Measurements from ENCODE around the gene ZNF500. TPM values are rescaled to one million over a fixed set of nuclear protein-coding genes. Genes with fewer than 3 reads are reported as not detected.

Gene ZNF500
- total RNA-seq, 4 donors from 2014 or later = 4.5 to 9.7 (median 8.4) TPM

- no peak overlapping the region for H3K4me3 ChIP-seq
- H3K36me3 ChIP-seq = peaks cover 29 to 100% (median 55%) of the 10 kb centered on the region in 3 donors
- 93 to 94% methylated on average over 6 of the region's 6 CpGs for WGBS, 2 donors
- no peak for DNase-seq
- intact Hi-C loops (cut with DNase I) = no loop called here
- H3K9me3 ChIP-seq = peaks cover 0 to 6% (median 0%) of the 10 kb centered on the region in 3 donors
- no peak for TF ChIP-seq POLR2A (IDR thresholded peaks at IDR 0.05)
- no peaks in the 10 kb centered on the region for H3K4me1 ChIP-seq
- no peak overlapping the region for H3K27ac ChIP-seq
- no peaks in the 10 kb centered on the region for H3K27me3 ChIP-seq
These were observed 11.3 kb downstream of the ZNF500 start for GRCh38 chr16:4755687-4756086.

- no peak overlapping the region for H3K27ac ChIP-seq
- 94 to 98% methylated on average over 4 of the region's 4 CpGs for WGBS, 2 donors
- no peak for TF ChIP-seq POLR2A (IDR thresholded peaks at IDR 0.05)
- no peak for TF ChIP-seq CTCF (IDR thresholded peaks at IDR 0.05)
- intact Hi-C loops (cut with DNase I) = no loop called here
- H3K4me1 ChIP-seq = no peaks in the 10 kb centered on the region
- H3K4me3 ChIP-seq = no peak overlapping the region
- peaks cover 21 to 100% (median 49%) of the 10 kb centered on the region in 3 donors for H3K36me3 ChIP-seq
- H3K9me3 ChIP-seq = peaks cover 0 to 6% (median 0%) of the 10 kb centered on the region in 3 donors
- no peak for DNase-seq
- H3K27me3 ChIP-seq = no peaks in the 10 kb centered on the region
These were observed 12.1 kb downstream of the ZNF500 start for GRCh38 chr16:4754865-4755264.

GRCh38 chr16:4753227-4753626 is 13.7 kb downstream of the ZNF500 start:
- no peak for DNase-seq

GRCh38 chr16:4752351-4753100 is 14.4 kb downstream of the ZNF500 start:
- Histone ChIP-seq H3K4me1 (peaks cover 0 to 4% (median 0%) of the 10 kb centered on the region in 3 donors), H3K9me3 (peaks cover 0 to 6% (median 0%) of the 10 kb centered on the region in 3 donors), H3K36me3 (peaks cover 12 to 93% (median 46%) of the 10 kb centered on the region in 3 donors), H3K27ac (no peak overlapping the region), H3K4me3 (no peak overlapping the region), H3K27me3 (no peaks in the 10 kb centered on the region)
- TF ChIP-seq CTCF (IDR thresholded peaks at IDR 0.05) = no peak
- no peak for TF ChIP-seq POLR2A (IDR thresholded peaks at IDR 0.05)
- intact Hi-C loops (cut with DNase I) = no loop called here
- WGBS, 2 donors = 91 to 100% methylated on average over 2 to 16 of the region's 44 CpGs
- DNase-seq = no peak

More at GRCh38 chr16:4753227-4753626, 13.7 kb downstream of the ZNF500 start:
- Histone ChIP-seq H3K9me3 (peaks cover 0 to 6% (median 0%) of the 10 kb centered on the region in 3 donors), H3K27me3 (no peaks in the 10 kb centered on the region), H3K4me1 (no peaks in the 10 kb centered on the region), H3K36me3 (peaks cover 17 to 100% (median 46%) of the 10 kb centered on the region in 3 donors), H3K27ac (no peak overlapping the region), H3K4me3 (no peak overlapping the region)
- intact Hi-C loops (cut with DNase I) = no loop called here
- 92% methylated on average over 10 to 11 of the region's 11 CpGs for WGBS, 2 donors
- TF ChIP-seq CTCF (IDR thresholded peaks at IDR 0.05) (no peak), POLR2A (IDR thresholded peaks at IDR 0.05) (no peak)

- Histone ChIP-seq H3K27ac (no peak overlapping the region), H3K4me1 (peaks cover 0 to 18% (median 0%) of the 10 kb centered on the region in 3 donors), H3K9me3 (peaks cover 0 to 6% (median 0%) of the 10 kb centered on the region in 3 donors), H3K4me3 (no peak overlapping the region), H3K27me3 (no peaks in the 10 kb centered on the region), H3K36me3 (peaks cover 12 to 76% (median 46%) of the 10 kb centered on the region in 3 donors)
- DNase-seq = no peak
- intact Hi-C loops (cut with DNase I) = no loop called here
- WGBS, 2 donors = 64 to 76% methylated on average over 5 to 6 of the region's 8 CpGs
- TF ChIP-seq CTCF (IDR thresholded peaks at IDR 0.05) (no peak), POLR2A (IDR thresholded peaks at IDR 0.05) (no peak)
These were observed 16.1 kb downstream of the ZNF500 start for GRCh38 chr16:4750896-4751295.
